ENCODE measurements around the gene RNF5. TPM values are rescaled to one million over a fixed set of nuclear protein-coding genes. Genes with fewer than 3 reads are reported as not detected.

The RNF5 gene
- total and polyA plus RNA-seq, 2 donors (not counting 1 experiment from before 2014, with no cell fraction given) = 25.5 to 40.7 TPM

DNA sequence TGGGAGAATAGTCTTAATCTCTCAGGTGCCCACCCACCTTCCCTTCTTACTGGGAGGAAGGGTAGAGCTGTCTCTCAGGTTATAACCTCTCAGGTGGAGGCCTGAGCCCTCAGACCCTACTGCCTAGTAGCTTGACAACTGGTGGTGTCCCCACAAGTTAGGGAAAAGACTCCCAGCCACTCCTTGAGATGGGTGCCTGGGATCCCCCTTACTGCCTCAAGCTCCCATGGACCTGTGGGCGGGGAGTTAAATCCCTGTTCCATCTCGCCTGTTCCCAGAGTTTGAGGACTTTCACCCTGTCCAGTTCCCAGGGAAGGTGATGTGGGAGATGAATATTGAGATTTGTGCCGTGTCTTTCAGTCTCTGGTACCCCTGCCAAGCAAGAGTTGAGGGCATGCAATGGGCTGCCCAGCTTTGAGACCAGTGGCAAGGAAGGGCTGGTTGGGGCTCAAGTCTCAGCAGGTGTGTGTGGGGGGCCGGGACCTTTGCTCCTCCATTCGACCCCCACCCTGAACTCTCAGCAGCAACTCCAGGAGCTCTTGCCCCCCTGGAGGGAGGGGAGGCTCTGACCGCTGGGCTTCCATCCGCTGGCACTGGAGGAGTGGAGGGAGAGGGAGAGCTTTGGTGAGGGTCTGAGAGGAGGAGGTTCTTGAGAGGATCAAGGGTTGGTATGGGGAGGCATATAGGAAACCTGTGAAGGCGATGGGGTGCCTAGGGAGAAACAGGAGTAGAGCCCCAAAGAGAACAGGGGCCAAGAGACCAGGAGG is 12.9 kb downstream of the RNF5 start:
- Mint-ChIP-seq H3K9me3 (ENCODE audit: insufficient read depth) (no peaks in the 10 kb centered on the region), H3K27ac (peak overlapping the region; percentile 96), H3K4me3 (peak overlapping the region; percentile 91), H3K4me1 (peaks cover 81% of the 10 kb centered on the region), H3K27me3 (no peaks in the 10 kb centered on the region)
- ChIA-PET POLR2A (interaction anchor here (0.6 to 1.7 kb wide), 7 partner anchors 9 to 780 kb away, joined by 3 to 11 read pairs (median 5); partner anchors contain the start of genes AGPAT1, ATF6B and BRD2), CTCF (interaction anchor here (0.7 to 1.6 kb wide), 3 partner anchors 14 to 63 kb away, joined by 3 read pairs; partner anchors contain the start of gene ATF6B)
- DNase-seq (no peak), ATAC-seq (ENCODE audit: low read depth) (no peak)
- no peak for TF ChIP-seq EZH2 (IDR thresholded peaks at IDR 0.05; ENCODE audit: borderline replicate concordance, insufficient read depth, low read depth, low read length, poor library complexity, severe bottlenecking)
- TF ChIP-seq, protein P1, sequence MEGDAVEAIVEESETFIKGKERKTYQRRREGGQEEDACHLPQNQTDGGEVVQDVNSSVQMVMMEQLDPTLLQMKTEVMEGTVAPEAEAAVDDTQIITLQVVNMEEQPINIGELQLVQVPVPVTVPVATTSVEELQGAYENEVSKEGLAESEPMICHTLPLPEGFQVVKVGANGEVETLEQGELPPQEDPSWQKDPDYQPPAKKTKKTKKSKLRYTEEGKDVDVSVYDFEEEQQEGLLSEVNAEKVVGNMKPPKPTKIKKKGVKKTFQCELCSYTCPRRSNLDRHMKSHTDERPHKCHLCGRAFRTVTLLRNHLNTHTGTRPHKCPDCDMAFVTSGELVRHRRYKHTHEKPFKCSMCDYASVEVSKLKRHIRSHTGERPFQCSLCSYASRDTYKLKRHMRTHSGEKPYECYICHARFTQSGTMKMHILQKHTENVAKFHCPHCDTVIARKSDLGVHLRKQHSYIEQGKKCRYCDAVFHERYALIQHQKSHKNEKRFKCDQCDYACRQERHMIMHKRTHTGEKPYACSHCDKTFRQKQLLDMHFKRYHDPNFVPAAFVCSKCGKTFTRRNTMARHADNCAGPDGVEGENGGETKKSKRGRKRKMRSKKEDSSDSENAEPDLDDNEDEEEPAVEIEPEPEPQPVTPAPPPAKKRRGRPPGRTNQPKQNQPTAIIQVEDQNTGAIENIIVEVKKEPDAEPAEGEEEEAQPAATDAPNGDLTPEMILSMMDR (IDR thresholded peaks at IDR 0.05) = no peak
- Histone ChIP-seq H3K4me3 (ENCODE audit: control extremely low read depth in 1 of 5, extremely low read depth in 1 of 5, insufficient read depth in 1 of 5, low read depth in 2 of 5, low read length in 4 of 5) (peak overlapping the region; percentile 72 to 99 (median 95)), H3K9ac (ENCODE audit: low read length) (peak overlapping the region; percentile 96), H2AFZ (ENCODE audit: insufficient read depth, low read depth, low read length, poor library complexity, severe bottlenecking) (no peak overlapping the region), H3K4me1 (ENCODE audit: control insufficient read depth in 2 of 2, insufficient read depth in 2 of 2, low read length in 2 of 2) (peaks cover 56 to 76% of the 10 kb centered on the region in 2 donors), H3K9me3 (ENCODE audit: control extremely low read depth in 1 of 3, control insufficient read depth in 2 of 3, insufficient read depth in 1 of 3, low read length in 2 of 3) (no peaks in the 10 kb centered on the region), H3K27ac (ENCODE audit: low read length in 2 of 2) (peak overlapping the region; percentile 93 to 97), H3K4me2 (replicated peaks; ENCODE audit: low read depth, low read length, poor library complexity, severe bottlenecking) (peak overlapping the region; percentile 91), H4K20me1 (ENCODE audit: control insufficient read depth, insufficient read depth, low read length, poor library complexity, severe bottlenecking) (no peaks in the 10 kb centered on the region), H3K79me2 (ENCODE audit: control insufficient read depth, insufficient read depth, low read length) (peaks cover 58% of the 10 kb centered on the region), H3K36me3 (replicated peaks in 1 of 2; ENCODE audit: control extremely low read depth in 1 of 2, control insufficient read depth in 1 of 2, extremely low read depth in 1 of 2, insufficient read depth in 2 of 2, low read length in 1 of 2) (peaks cover 0 to 33% of the 10 kb centered on the region in 2 experiments), H3K27me3 (replicated peaks in 1 of 4; ENCODE audit: control extremely low read depth in 1 of 4, control insufficient read depth in 3 of 4, insufficient read depth in 4 of 4, low read length in 3 of 4) (no peaks in the 10 kb centered on the region)
- intact Hi-C loops (cut with micrococcal nuclease) = loop anchor here (1.0 to 10.0 kb wide), 3 partner anchors 15 to 696 kb away; partner anchors contain the start of genes AGPAT1, CLIC1 and MICB
- 67% methylated on average over 6 of the region's 8 CpGs for WGBS (ENCODE audit: insufficient coverage)

Data from B cell (primary cell).